NCI-H187 treated with DMSO at 0.1 percent for 48 hours (cell line): ENCODE data around the gene KATNAL1.

Source experiments
- DNase-seq: peaks from one replicate; lab custom pipeline; 2025; lab: John Stamatoyannopoulos, UW

Gene KATNAL1

DNA sequence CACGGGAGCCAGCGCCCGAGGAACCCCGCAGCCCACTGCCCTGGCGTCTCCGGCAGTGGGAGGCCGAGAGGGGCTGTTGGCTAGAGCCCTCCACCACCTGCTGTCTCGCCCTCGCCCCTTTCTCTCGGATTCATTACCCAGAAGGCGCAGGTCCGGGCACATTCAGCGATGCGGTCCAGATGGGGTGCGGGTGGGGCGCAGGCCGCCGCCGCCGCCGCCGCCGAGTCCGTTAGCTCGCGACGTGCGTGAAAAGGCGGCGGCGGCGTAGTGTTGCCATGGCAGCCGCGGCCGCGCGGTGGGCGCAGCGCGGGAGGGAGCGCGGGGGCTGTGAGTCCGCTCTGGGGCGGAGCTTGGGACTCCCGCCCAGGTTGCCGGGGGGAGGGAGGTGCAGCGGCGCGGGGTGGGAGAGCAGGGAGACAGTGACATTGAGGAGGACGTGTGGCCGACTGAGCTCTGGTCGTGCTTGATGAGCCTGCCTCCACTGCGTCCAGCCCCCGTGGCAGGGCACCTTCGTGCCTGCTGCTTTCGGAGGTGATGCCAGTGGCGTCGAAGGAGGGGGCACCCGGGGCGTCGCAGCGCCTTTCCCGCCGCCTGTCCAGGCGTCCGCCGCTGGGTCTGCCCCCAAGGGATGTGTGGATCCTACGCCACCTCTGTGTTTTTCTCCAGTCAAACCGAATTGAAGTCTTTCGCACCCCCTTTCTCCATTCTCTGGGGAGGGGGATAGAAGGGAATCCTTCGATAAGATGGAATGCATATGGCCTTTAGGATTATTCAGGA, at the start of gene KATNAL1:
KATNAL1 (minus strand) TSS at position 358 of the 777 bp plus-strand sequence. CDS start 23,774 bp downstream, outside the sequence.
- peak; percentile 2 for DNase-seq

DNA sequence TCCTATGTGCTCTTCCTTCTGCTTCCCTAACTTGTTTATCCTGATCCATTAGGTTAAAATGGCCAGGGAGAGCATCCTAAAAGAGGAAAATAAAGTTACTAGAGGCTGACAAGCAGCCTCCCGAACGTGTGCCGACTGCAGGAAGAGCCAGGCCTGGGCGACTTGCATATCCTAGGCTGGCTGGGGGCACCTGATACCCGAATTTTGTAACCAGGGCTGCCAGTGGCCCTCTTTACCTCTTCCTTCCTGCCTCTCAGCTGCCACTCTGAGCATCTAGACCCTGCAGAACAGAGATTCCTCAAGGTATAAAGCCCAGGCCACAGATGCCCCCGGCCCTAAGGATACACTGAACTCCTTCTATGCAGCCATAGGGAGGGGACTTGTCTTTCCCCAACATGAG, 48.5 kb upstream of the KATNAL1 start:
- DNase-seq: no peak

DNA sequence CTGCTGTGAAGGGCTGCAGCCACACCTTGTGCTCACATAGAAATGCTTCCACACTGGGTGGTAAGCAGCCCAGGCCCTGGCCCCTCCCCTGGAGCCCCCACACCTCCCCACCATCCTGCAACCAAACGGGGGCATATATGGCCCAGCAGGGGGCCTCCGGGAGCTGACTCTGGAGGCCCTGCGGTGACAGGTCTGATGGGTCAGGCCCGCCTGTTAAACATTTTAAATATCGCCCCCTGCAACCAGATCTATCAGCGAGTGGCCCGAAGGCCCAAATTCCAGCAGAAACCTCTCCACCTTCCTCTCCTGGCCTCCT, 48.0 kb upstream of the KATNAL1 start:
- DNase-seq: no peak

DNA sequence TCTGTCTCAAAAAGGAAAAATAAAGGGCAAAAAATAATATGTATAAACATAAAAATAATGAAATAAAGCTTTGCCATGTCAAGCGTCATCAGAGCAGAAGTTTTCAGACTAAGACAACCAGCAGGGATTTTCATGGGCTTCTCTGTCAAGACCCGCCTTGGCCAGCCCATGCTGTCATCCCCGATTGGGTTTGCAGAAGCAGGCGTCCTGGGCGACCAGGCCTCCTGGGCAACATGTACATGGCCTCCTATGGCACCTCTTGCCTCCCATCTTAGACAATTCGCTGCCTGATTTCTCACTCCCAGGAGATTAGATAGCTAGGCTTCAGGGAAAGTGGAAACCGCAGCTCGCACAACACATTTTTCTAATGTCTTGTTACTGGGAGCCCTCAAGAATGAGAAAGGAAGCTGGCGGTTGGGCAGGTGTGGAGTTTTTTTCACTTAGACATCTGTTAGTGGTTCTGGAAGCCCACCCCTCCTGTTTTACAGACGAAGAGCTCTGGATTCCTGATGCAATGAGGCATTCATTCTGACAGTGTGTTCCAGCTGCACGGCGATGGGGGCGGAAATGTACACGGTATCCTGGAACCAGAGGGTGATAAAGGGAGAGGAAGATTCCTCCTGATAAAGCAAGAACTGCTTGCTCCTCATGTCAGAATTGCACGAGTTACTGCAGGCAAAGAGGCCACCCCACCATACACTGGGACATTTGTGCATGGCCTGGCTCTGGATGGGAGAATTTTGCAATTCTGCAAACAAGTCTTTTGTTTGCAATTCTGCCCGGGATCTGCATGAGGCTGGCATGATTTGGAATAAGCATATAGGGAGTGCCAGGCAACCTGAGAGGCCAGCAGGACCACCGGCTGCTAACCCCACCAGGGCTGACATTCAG, 47.4 kb upstream of the KATNAL1 start:
- DNase-seq: no peak

DNA sequence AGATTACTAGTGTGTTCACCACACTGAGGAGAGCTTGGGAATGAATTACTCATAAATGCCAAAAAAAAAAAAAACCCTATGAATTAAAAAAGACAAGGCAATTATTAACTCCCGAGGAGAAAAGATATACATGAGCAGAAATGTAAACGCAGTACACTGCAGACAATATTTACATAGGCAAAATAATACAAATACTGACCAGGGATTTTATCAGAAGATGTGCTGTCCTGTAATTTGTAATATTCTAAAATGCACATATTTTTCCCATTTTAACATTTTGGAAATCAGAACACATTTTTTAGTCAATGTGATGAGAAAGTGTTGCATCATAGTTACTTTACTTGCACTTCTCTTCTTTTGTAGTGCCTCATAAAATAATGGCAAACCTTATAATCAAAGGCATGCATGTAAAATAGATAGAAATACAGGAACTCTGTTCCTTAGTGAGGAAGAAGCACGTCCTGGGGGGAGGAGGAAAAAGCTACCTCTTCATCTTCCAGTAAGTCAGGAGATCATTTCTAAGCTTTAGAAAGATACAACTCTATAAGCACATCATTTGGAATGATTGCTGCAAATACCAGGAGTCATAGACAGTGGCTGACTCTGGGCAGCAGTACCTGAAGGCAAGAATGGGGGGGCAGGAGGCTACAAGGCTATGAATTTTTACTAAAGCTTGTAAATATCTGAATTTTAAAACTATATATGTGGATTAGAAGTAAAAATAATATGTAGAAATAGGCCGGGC, 46.3 kb upstream of the KATNAL1 start:
- DNase-seq: no peak

DNA sequence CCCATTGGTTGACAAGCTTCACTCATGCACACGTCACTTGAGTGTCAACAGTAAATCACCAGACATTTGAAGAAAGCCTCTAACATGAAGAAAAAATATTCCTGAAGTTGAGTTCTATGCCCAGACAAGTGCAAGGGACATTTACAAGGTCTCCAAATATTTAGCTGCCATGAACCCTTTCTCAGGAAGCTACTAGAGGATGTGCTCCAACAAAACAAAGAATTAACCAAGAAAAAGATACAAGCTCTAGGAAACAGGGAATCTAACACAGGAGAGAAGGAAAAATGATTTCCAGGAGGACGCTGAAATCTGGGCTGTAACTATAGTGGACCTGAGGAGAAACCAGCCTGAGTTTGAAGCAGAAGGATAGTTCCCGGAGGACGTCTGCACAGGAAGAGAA, 45.7 kb upstream of the KATNAL1 start:
- DNase-seq: no peak

DNA sequence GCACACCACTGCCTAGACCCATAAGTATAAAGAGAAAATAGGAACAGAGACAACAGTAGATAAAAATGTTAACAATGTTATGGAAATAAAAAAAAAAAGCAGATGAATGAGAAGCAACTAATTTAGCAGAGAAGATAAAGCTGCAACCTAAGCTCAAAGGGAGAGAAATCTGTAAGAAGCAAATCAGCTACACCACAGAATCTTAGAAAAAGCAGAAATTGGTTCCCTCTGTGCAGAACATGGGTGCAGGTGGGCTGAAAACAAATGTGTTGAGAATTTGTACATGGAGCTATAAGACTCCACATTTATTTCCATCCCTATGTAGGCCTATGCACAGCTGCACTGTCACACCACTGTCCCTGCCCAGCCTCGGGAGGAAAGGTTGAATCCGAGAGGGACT, 44.8 kb upstream of the KATNAL1 start:
- no peak for DNase-seq

DNA sequence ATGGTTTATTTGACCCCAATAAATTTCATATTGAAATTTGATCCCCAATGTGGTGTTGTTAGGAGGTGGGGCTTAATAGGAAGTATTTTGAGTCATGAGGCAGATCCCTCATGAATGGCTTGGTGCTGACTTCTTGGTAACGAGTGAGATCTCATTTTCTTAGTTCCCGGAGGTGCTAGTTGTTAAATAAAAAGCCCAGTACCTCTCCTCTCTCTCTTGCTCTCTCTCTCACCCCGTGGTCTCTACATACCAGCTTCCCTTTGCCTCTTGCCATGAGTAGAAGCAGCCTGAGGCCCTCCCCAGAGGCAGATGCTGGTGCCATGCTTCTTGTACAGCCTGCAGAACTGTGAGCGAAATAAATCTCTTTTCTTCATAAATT, 39.4 kb upstream of the KATNAL1 start:
- no peak for DNase-seq

DNA sequence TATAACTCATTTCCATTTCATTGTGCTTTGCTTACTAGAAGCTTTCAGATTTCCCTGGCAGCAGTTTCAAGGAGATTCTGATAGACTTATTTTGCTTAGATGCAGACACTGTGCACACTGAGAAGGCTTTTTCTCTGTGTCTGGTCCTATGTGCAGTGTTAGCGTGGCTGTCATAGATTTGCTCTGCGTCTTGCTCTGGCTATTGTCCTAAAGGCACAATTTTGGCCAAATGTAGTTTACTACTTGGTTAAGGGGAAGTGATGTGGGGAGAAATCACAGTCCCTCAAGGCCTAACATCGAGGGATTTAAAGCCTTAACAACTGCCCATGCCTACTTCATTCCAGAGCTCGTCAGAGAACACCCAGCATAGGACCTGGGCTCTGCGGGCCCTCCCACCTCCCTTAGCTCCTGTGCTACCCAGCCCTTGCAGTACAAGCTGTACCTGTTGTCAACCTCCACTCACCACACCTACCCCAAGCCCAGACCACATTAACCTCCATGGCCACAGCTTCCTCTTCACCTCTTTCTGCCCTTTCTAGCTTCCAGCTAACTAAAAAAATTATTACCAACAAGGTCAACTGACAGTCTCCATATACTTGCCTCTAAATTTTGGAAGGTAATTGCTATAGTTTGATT, 38.9 kb upstream of the KATNAL1 start:
- no peak for DNase-seq

DNA sequence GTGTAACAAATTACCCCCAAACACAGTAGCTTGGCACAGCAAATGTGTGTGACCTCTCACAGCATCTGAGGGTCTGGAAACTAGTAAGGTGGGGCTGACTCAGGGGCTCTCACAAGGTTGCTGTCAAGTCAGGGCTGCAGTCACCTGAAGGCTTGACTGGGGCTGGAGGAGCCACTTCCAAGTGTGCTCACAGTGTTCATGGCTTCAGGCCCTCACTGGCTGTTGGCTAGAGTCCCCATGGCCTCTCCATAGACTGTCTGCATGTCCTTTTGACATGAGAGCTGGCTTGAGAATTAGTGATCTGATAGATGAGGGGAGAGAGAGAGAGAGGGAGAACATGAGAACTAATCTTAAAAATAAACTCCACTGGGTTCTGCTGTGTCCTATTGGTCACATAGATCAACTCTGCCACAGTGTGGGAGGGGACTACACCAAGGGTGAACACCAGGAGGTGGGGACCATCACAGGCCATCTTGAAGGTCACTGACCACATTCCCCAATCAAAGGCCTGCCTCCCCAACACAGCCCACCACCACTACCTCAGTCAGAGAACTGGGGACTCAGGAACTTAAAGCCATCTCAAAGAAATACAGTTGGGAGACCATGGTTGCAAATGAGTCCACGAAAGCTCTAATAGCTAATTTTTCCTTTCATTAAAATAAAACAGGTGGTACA, 38.2 kb upstream of the KATNAL1 start:
- no peak for DNase-seq

DNA sequence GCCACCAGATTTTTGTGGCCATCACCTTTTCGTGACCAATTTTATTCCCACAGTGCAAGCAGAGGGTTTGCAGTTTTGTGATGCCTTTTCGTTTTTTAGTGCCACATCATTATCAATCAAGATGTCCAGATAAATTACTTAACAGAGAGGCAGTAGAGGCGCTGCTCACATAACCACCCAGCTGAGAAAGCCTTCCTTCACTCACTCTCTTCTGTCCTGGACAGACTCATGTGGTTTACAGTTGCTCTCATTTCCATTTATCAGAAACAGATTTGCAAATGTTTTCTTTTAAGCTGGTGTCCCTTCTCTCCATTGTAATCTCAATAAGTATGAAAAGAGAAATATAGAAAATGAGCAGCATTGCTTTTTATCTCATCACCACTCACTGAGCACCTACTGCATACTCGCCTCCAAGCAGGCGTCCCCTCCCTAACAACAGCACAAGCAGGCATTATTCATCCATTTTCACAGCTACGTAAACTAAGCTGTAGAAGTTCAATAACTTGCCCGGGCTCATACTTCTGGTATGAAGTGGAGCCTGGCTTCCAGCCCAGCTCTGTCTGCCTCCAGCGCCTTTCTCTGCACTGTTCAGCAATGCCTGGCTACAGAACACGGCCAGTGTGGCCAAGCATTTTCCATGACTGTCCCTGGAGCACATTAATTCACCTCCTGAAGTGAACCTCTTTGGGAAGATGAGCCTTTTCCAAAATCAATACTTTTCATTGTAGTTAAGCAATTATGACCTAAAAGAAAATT, 34.6 kb upstream of the KATNAL1 start:
- DNase-seq: no peak

DNA sequence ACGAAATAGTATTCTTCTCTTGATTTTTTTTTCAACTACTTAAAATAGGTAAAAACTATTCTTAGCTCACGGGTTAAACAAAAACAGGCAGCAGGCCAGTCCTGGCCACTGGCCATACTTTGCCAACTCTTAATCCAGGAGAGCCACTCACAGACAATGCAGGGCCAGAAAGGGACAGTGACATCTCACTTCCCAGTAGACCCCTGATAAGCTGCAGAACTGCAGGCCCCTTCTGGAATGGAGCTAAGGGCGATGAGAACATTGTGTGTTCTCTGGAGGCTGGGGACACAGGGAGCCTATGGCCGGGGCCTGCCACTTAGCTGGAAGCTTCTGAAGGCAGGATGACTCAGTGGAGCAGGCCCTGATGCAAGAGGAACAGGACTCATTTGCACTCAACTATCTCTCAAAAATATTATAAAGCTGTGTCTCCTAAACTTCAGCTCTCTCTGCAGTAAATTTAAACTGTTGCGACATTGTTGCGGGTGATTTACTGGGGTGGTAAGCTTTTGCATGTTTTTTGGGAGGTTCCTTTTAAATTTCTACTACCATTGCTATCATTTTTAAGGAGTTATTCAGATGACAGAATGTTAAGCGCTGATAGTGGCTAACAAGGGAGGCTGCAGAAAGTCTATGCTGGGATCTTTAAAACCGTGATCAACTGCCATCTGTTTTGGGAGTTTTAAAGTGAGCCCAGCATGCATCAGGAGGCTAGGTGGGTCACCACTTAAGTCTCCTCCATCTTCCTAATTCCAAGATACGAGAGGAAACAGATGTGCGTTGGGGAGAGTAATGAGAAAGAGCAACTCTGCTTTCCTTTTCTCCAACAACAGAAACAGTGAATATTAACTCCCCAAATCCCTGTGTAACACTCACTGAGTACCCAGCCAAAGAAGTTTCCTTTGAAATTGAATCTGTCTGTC, 33.2 kb upstream of the KATNAL1 start:
- no peak for DNase-seq

DNA sequence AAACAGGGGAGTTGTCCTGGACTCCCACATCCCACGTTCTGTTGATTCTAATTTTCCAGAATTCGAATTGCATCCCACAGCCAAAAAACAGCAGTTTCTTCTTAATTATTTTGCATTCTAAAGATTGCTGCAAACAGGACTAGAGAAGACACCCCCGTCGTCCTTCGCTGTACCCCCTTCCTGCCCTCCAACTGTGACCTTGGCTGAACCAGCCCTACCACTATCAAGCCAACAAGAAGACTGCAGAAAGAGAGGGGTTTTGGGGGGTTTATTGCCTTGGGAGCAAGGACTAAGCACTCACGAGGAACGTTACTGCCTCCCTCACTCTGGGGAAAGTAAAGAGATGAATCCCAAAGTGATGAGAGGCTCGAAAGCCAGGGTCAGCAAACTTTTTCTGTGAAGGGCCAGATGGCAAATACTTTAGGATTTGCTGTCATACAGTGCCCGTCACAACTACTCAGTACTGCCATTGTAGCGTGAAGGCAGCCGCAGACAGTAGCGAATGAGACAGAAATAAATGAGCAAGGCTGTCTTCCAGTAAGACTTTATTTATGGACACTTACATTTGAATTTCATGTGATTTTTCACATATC, 32.5 kb upstream of the KATNAL1 start:
- no peak for DNase-seq

DNA sequence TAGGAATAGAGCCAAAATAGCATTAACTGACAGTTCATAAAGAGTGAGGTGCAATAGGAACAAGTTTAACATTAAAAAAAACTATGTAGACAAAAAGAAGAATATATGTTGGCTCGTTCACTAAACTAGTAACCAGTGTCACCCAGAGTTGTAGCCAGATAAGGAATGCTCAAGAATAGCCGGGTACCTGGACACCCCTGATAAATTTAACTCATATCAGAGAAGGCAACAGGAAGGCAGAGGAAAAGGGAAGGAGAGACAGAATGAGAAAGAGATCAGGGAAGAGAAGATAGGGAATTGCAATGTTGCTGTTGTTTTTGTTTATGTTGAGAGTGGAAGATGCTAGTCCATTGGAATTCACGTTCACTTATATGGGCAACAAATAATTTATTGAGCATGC, 31.6 kb upstream of the KATNAL1 start:
- no peak for DNase-seq

DNA sequence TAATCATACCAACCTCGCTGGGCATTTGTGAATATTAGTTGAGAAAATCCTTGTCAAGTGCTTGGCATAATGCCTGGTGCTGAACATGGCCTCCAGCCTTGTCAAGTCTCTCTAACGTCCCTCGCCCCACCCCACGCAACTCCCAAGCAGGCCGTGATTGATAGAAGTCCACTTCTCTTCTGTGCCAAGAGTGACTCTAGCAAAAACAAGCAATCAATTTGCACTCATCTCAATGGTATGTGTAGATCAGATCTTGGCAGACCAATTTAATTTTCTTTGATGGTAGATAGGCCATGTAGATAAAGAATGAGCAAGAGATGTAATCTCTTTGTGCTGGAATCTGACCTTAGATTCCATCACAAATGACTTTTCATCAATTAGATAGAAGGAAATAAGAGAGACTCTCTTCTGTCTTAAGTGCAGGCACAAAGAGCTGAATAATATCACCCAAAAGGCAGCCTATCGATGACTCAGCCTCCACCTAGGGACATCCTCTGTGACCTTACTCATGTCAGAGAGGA, 31.0 kb upstream of the KATNAL1 start:
- DNase-seq: no peak

DNA sequence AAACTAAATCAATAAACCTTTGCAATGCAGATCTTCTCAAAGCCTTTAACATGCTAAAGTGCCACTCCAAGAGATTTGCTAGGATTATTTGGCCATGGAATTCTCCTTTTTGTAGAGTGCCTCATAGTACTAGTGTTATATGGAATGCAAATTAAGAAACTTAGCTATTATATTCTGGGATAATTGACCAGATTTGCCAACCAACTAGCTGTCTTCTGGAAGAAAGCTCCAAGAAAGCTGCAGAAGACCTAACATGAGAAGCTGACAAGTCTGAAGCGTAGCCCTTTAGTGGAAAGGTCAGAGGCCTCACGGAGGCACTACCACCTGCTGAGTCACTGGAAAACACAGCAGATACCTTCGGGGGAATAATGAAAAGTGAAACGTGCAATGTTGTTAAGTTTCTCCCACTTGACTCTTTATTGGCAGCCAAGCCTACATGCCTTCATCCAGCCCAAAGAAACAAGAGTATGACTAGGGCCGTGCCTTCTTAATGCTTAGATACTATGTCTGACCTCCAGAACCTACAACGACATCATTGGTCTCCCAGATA, 29.8 kb upstream of the KATNAL1 start:
- no peak for DNase-seq

DNA sequence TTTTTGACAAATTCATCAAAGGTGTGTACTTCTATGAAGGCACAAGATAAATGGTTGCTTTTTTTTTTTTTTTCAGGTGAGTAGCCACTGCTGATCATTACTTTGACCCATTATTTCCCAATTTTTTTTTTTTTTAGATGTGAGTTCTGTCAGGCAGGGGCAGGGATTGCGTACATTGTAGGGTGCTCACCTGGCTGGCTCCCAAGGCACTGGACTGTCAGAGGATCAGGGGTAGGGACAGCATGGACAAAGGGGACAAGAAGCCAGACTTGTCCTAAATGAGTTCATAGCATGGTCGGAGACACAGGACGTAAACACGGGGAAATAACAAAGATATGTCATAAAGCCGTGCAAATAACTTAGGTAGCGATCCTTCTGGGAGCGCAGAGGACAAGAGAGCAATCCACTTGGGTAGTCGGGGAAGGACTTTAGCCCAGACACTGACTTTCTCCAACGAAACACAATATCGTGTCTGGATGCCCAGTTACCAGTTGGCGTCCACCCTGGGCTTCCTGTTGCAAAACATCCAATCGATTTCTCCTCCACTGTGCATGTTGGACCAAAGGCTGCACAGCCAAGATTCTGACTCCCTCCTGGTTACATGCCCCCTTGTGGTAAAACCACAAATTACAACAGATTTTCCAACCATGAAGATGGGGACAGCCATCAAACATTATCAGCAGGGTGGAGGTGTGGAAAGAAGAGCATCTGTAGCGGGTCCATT, 27.5 kb upstream of the KATNAL1 start:
- DNase-seq: no peak

DNA sequence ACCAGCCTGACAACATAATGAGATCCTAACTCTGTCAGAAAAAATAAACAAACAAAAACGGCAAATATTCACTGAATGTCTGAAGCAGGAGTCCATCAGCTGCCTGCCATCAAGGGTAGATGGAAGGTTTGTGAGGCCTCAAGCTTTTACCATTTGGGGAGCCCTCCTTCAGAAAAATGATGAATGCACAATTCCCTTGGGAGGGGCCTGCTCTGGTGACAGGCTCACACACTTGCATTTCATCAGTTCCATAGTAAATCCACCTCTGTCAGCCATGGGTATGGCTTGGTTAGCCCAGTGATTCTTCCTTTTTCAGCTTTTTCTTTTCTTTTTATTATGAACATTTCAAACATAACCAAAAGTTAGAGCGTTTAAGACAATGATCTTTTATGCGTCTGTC, 26.3 kb upstream of the KATNAL1 start:
- no peak for DNase-seq
